Large intestine (tissue), 1 donor: Measurements from ENCODE around the gene KCNS3. TPM values are rescaled to one million over a fixed set of nuclear protein-coding genes. Genes with fewer than 3 reads are reported as not detected.

Experiments used
- polyA plus RNA-seq: library from polyadenylated mRNA; unstranded; fragments of 120-200 nt; gene quantifications from one replicate; pipeline ENCODE4 v1.2.1, GENCODE V29; 2013

The KCNS3 gene
- polyA plus RNA-seq, 1 donor, result 7.8 TPM

Other genes with a start within 250 kb of the KCNS3 start
- gene SMC6, start 124.9 kb upstream of the KCNS3 start, polyA plus RNA-seq, result 26.7 TPM
- 10.7 TPM for gene GEN1, start 124.5 kb upstream of the KCNS3 start, polyA plus RNA-seq
- gene MSGN1, start 62.2 kb upstream of the KCNS3 start, polyA plus RNA-seq, result not detected